Epithelial cell of esophagus (primary cell): ENCODE measurements around the gene PIGR.

ENCODE experiments used
- DNase-seq: peaks from one replicate; pipeline ENCODE4 v3.0.0; 2010; ENCODE audit warnings: low read depth
- H3K4me3 ChIP-seq: 2 replicates; pipeline ENCODE4 v1.5.1; 2011; ENCODE audit warnings: mild to moderate bottlenecking, low read length, control low read depth
- TF ChIP-seq, protein P1 (sequence below): IDR thresholded peaks from 2 replicates; pipeline ENCODE4 v1.5.1; 2011; ENCODE audit warnings: low read depth, mild to moderate bottlenecking, low read length, control low read depth, inconsistent platforms; ENCODE audit not compliant: insufficient read depth; ENCODE audit errors: missing control alignments

PIGR gene

DNA sequence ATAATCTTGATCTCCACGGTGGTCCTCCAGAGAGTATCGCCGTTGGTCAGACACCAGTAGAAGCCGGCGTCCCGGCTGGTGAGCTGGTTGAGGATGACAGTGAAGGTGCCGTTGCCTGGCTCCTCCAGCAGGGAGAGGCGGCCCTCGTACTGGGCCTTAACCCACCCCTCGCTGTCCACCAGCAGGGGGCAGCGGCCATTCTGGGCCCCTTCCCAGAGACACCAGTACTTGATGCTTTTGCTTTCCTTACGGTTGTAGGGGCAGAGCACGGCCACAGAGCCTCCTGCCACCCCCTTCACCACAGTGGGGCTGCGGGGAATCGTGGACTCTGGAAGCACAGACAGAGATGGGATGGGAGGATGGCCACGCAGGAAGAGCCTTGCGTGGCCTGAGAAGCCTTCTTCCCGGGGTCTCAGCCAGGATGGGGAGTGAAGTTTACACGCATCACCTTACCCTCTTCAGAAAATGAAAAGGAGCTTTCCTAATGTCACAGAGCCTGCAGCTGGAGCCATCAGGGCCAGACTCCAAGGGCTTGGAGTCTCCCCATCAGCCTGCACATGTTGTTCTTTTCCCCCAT lies 10.7 kb downstream of the PIGR start:
- no peak overlapping the region for H3K4me3 ChIP-seq
- TF ChIP-seq, protein P1, sequence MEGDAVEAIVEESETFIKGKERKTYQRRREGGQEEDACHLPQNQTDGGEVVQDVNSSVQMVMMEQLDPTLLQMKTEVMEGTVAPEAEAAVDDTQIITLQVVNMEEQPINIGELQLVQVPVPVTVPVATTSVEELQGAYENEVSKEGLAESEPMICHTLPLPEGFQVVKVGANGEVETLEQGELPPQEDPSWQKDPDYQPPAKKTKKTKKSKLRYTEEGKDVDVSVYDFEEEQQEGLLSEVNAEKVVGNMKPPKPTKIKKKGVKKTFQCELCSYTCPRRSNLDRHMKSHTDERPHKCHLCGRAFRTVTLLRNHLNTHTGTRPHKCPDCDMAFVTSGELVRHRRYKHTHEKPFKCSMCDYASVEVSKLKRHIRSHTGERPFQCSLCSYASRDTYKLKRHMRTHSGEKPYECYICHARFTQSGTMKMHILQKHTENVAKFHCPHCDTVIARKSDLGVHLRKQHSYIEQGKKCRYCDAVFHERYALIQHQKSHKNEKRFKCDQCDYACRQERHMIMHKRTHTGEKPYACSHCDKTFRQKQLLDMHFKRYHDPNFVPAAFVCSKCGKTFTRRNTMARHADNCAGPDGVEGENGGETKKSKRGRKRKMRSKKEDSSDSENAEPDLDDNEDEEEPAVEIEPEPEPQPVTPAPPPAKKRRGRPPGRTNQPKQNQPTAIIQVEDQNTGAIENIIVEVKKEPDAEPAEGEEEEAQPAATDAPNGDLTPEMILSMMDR = no peak
- no peak for DNase-seq

DNA sequence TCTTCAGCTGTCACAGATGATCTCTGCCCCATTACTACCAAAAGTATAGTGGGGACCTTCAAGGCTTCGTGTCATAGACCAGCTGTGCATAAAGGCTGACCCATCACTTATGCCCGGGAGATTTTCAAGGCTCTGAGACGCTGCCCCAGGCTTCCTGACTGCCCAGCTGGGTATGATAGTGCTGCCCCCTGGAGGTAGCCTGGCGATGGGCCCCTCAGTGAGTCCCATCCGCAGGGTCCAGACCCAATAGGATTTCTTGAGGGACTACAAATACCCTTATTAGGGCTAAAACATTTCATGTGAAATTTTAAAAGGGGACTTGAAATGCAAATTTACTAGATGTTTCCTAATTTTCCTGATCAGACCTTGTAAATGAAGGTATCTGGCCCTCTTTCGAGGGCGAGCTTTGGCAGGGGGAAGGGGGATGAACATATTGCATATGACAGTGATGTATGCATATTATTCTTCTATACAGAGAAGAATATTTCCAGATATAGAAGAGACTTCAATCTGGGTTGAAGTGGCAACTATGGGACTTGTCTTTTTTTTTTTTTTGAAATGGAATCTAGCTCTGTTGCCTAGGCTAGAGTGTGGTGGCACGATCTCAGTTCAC lies 12.8 kb downstream of the PIGR start:
- no peak for DNase-seq
- TF ChIP-seq, protein P1 = peak; percentile 25
- no peak overlapping the region for H3K4me3 ChIP-seq

DNA sequence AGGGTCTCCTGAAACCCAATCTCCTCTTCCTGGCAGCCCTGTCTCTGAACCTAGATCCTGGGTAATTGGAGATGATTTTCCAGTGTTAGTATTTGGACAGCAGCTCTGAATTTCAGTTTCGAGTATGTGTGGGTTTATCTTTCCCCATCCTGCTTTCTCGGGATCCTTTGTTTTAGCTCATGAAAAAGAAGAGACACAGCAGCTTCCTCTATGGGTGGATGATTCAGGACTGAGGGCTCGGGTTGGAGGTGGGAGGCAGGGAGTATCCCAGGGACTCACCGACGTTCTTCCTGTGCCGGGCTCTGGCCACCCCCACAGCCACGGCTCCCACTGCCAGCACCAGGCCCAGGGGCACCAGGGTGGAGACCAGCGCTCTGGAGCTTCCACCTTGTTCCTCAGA lies 14.1 kb downstream of the PIGR start:
- DNase-seq = no peak
- no peak overlapping the region for H3K4me3 ChIP-seq
- TF ChIP-seq, protein P1 = no peak

DNA sequence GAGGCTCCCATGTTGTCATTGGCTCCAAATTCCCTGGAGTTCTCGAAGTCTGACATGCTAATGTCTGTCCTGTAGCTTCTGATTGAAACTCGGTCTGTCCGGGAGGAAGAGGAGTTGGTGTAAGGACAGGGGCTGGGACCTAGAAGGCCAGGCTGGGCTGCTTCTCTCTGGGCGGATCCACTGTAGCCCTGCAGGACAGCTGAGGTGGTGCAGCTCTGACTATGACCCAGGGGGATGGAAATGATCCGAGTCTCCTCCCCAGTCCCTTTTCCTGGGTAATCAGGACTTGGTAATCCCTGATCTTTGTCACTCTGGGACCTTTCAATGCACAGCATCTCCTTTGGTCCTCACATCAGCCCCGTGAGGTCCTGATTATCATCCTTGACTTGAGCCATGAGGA lies 14.6 kb downstream of the PIGR start:
- no peak for DNase-seq
- TF ChIP-seq, protein P1 = no peak
- no peak overlapping the region for H3K4me3 ChIP-seq

DNA sequence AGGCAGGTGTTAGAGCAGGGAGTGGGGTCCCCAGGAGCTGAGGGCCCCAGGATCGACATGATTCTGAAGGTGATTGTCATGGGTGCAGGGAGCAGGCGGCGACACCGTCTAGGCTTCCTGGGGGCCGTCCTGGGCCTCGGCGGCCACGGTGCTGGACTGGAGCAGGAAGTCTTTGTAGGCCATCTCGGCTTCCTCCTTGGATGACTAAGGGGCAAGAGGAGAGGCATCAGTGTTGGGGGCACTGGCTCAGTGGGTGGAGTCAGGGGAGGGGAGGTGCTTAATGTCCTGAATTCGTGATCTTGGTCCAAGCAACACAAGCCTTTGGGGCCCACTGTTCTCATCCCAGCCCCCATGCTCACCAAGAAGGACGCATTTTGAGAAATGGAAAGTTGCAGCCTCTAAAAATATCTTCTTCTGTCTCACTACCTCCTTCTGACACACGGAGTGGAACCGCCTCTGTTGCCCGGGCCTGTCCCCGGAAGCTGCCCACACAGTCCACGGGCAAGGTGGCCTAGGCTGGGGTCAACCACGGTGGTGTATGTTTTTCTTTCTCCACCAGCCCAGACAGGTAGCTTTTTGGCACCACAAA lies 16.0 kb downstream of the PIGR start:
- no peak overlapping the region for H3K4me3 ChIP-seq
- DNase-seq = no peak
- TF ChIP-seq, protein P1 = no peak

DNA sequence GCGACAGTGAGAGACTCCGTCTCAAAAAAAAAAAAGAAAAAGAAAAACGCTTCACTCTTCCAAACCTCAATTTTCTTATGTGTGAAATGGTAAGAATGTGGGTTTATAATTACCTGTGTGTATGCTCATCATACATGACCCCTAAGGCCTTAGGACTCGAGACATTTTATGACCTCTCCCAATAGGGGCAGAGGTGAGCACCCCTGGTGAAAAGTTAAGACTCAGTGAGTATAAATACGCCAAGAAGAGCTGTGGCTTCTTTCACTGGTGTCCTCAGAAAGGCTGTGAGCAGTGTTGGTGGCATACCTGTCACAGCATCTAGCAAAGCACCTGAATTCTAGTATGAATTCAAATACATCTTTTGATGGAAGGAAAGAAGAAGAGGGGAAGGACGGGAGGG lies 16.7 kb downstream of the PIGR start:
- DNase-seq = no peak
- TF ChIP-seq, protein P1 = no peak
- no peak overlapping the region for H3K4me3 ChIP-seq
